GM13977 (cell line): ENCODE measurements around the gene DEGS2.

Experiments
- DNase-seq: peaks from one replicate; pipeline ENCODE4 v3.0.0; 2012; ENCODE audit warnings: low spot score
- in situ Hi-C: fragments of 300-500 bp; cut with MboI; formaldehyde crosslinking; loops from one replicate; pipeline ENCODE4 v1.12.0; 2022; ENCODE audit warnings: low sequenced_read_pairs, low pct_unique_long_range_greater_than_20kb, mixed read lengths, inconsistent platforms; ENCODE audit not compliant: unreplicated experiment
- TF ChIP-seq, protein P1 (sequence below): IDR thresholded peaks from 2 replicates; pipeline ENCODE4 v1.5.1; 2012; ENCODE audit warnings: mild to moderate bottlenecking, control low read depth; ENCODE audit not compliant: insufficient read depth; ENCODE audit errors: extremely low read depth, missing control alignments

The DEGS2 gene

DNA sequence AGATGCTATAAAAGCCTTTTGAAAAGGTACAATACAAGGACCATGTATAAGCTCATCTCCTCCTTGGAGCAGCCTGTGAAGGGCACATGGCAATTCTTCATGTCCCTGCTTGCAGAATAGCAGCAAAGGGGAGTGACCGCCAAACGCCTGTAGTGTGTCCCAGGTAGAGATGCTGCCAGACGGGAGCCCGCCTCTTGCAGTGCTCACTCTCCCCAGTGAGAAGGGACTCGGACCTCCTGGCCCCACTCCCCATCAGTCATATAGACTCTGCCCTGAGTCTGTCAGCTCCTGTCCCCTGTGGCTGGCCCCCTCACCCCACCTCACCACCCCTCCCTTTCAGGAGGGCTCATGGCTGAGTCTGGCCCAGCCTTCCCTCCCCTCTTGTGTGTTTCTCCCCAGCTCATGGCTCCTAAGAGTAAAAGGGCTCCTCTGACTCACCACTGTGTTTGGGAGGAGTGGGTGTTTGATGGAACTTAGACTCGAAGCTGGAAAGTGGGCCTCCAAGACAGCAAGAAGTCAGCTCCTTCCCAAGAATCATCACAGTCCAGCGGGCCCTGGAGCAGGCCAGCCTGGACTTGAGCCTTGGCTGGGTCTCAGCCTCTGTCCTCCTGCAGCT, 40.9 kb downstream of the DEGS2 start:
- TF ChIP-seq, protein P1, sequence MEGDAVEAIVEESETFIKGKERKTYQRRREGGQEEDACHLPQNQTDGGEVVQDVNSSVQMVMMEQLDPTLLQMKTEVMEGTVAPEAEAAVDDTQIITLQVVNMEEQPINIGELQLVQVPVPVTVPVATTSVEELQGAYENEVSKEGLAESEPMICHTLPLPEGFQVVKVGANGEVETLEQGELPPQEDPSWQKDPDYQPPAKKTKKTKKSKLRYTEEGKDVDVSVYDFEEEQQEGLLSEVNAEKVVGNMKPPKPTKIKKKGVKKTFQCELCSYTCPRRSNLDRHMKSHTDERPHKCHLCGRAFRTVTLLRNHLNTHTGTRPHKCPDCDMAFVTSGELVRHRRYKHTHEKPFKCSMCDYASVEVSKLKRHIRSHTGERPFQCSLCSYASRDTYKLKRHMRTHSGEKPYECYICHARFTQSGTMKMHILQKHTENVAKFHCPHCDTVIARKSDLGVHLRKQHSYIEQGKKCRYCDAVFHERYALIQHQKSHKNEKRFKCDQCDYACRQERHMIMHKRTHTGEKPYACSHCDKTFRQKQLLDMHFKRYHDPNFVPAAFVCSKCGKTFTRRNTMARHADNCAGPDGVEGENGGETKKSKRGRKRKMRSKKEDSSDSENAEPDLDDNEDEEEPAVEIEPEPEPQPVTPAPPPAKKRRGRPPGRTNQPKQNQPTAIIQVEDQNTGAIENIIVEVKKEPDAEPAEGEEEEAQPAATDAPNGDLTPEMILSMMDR: no peak
- in situ Hi-C loops: no loop called here
- DNase-seq: no peak

DNA sequence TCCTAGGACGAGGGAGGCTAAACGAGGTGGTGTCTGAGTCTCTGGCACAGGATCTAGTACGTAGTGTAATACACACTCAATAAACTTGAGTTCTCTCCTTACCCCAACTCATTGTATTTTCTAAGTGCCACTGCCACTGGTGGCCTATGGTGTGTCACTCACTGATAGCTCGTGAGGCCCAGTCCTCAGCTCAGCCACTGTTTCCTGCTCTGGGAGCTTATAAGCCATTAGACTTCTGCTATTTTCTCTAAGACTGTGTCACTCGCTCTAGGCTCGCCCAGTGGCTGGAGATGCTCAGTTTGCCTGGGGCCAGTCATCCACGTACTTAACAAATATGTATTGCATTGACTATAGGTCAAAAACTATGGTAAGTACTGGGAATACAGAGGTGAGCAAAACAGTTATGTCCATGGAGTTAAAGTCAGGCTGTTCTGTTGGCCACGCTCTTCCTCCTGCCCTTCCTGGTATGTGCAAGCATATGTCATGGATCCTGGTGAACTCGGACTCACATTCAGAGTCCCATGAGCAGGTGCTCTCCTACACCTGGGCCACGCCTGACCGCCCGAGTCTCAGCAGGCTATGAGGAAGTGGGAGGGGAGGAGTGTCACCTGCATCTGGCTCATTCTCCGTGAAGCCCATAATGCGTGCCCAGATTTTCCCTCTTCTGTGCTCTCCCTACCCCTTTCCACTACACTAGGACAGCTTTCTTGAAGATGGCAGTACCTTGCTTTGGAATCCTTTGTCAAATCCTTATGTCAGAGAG, 41.6 kb downstream of the DEGS2 start:
- DNase-seq: no peak
- TF ChIP-seq, protein P1: no peak
- in situ Hi-C loops: no loop called here

DNA sequence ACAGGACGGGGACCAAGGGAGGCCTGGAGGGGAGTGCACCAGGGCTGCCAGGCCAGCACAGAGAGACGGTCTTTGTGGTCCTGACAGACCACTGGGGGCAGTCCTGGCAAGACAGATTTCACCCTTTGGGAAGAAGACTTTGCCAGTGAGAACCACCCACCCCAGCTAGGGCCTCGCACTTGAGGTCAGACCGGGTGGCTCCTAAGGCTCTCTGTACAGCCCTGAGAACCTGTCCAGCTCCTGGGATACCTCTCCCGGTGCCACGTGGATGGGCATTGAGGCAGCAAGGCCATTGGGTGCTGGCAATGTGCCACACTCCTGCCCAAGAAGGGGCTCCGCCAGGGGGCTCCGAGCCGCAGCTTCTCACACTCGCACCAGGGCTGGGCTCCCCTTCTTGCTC, 42.4 kb downstream of the DEGS2 start:
- in situ Hi-C loops: no loop called here
- TF ChIP-seq, protein P1: no peak
- no peak for DNase-seq

DNA sequence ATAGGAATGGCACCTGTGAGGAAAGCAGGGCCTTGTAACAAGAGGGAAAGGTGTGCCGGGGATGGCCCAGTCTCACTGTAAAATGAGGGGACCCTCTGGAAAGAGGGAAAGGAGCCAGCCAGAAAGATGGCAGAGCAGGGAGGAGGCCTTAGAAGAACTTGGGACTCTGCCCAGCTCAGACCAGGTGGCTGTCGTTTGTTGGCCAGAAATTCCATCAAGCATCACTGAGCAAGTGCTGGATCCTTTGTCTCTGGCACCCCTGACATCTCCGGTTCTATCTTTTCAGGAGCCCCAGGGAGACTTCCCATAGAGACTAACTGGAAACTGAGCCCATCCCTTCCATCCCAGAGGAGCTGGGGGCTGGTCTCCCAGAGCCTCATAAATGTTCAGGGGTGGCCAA, 43.3 kb downstream of the DEGS2 start:
- TF ChIP-seq, protein P1: no peak
- in situ Hi-C loops: no loop called here
- DNase-seq: no peak

DNA sequence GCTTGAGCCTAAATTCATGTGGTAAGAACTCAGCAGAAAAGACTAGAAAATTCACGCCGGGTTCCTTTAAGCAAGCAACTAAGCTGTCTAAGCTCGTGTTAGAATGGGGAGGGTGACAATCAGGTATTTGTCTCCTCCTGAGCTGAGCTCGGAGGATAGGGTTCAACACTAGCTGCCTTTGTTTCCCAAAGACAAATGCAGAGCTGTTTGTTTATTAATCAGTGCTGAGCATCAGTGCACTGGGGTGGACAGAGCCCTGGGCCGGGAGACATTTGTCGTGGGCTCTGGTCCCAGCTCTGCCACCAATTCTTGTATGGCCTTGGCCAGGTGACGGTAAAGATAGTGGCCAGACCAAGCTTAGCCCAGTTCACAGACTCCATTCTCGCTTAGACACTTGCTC, 43.7 kb downstream of the DEGS2 start:
- TF ChIP-seq, protein P1: no peak
- DNase-seq: no peak
- in situ Hi-C loops: no loop called here

DNA sequence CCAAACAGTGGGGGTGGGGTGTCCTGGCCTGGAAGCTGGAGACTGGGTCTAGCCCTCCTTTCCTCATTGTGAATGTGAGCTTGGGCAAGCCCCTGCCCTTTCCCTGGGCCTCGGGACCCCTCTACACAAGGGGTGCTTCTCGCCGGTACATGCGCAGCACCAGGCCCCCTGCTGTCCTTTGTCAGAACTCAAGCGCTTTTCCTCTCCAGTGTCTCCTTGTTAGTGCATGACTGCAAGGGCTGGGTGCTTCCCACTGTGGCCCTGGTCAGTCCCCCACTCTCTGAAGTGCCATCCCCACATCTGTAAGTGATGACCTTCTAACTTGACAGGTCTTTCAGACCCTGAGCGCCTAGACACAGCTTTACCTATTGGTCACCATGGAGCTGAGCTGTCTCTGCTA, 44.2 kb downstream of the DEGS2 start:
- in situ Hi-C loops: no loop called here
- no peak for DNase-seq
- TF ChIP-seq, protein P1: no peak
